Stimulated activated CD8-positive, alpha-beta memory T cell treated with anti-CD3 and anti-CD28 coated beads, Interleukin-7, amount 100 ng/mL, for 48 hours (primary cell): Measurements from ENCODE around the gene SMC1B.
"Not testable (repeated sequence)": the region's sequence is repeated elsewhere in the genome, so short reads cannot be mapped to it uniquely, and the experiment has no call there.

Experiments
- DNase-seq, 2 donors: peaks; one replicate each; pipeline ENCODE4 v3.0.0-alpha.2; 2020; ENCODE audit warnings: low read depth in 1 of 2; ENCODE audit errors: extremely low read depth in 1 of 2

The SMC1B gene

GRCh38 chr22:45421349-45422055 lies 8.1 kb upstream of the SMC1B start:
- no peak for DNase-seq

GRCh38 chr22:45420539-45420938 lies 7.1 kb upstream of the SMC1B start:
- no peak for DNase-seq

- DNase-seq = no peak
Measured at GRCh38 chr22:45420011-45420410, 6.6 kb upstream of the SMC1B start.

GRCh38 chr22:45418770-45419138 lies 5.4 kb upstream of the SMC1B start:
- DNase-seq = no peak

GRCh38 chr22:45418056-45418769 lies 4.8 kb upstream of the SMC1B start:
- DNase-seq = no peak

GRCh38 chr22:45413013-45413367 lies 409 bp downstream of the SMC1B start:
- DNase-seq = no peak

- no peak for DNase-seq
Measured at GRCh38 chr22:45407793-45408192, 5.6 kb downstream of the SMC1B start.

- no peak for DNase-seq
Measured at GRCh38 chr22:45402466-45402985, 10.9 kb downstream of the SMC1B start.

- DNase-seq = no peak
Measured at GRCh38 chr22:45399712-45400445, 13.5 kb downstream of the SMC1B start.

GRCh38 chr22:45398214-45398613 lies 15.2 kb downstream of the SMC1B start:
- DNase-seq = no peak

GRCh38 chr22:45397806-45398205 lies 15.6 kb downstream of the SMC1B start:
- no peak for DNase-seq

GRCh38 chr22:45389546-45389945 lies 23.9 kb downstream of the SMC1B start:
- DNase-seq = no peak

- DNase-seq = no peak
Measured at GRCh38 chr22:45381348-45381747, 32.1 kb downstream of the SMC1B start.

- DNase-seq = no peak
Measured at GRCh38 chr22:45376703-45377102, 36.7 kb downstream of the SMC1B start.

GRCh38 chr22:45376009-45376408 lies 37.4 kb downstream of the SMC1B start:
- DNase-seq = no peak

GRCh38 chr22:45373592-45373991 lies 39.8 kb downstream of the SMC1B start:
- DNase-seq = not testable (repeated sequence)

- DNase-seq = no peak
Measured at GRCh38 chr22:45366713-45367112, 46.7 kb downstream of the SMC1B start.

- DNase-seq = no peak
Measured at GRCh38 chr22:45359627-45360026, 53.8 kb downstream of the SMC1B start.

GRCh38 chr22:45358127-45358526 lies 55.3 kb downstream of the SMC1B start:
- no peak for DNase-seq

GRCh38 chr22:45357490-45357889 lies 55.9 kb downstream of the SMC1B start:
- no peak for DNase-seq

GRCh38 chr22:45353786-45354185 lies 59.6 kb downstream of the SMC1B start:
- no peak for DNase-seq

GRCh38 chr22:45352757-45353156 lies 60.6 kb downstream of the SMC1B start:
- DNase-seq = not testable (repeated sequence)
